CD4-positive, alpha-beta T cell treated with Interleukin-4 for 4 hours (primary cell): ENCODE measurements around the gene ECHDC1.

Experiments used
- DNase-seq: peaks from one replicate; pipeline ENCODE4 v3.0.0-alpha.2; 2020

Gene ECHDC1

GRCh38 chr6:127282184-127282583 is 61.2 kb downstream of the ECHDC1 start:
- no peak for DNase-seq

- no peak for DNase-seq
These were observed 63.6 kb downstream of the ECHDC1 start for GRCh38 chr6:127279815-127280214.

GRCh38 chr6:127277878-127278843 is 65.2 kb downstream of the ECHDC1 start:
- DNase-seq, result no peak

- no peak for DNase-seq
These were observed 67.1 kb downstream of the ECHDC1 start for GRCh38 chr6:127276331-127276730.

GRCh38 chr6:127273499-127273898 is 69.9 kb downstream of the ECHDC1 start:
- no peak for DNase-seq

- no peak for DNase-seq
These were observed 70.8 kb downstream of the ECHDC1 start for GRCh38 chr6:127272576-127272975.

- peak; percentile 37 for DNase-seq
These were observed 75.5 kb downstream of the ECHDC1 start for GRCh38 chr6:127267646-127268625.

- DNase-seq, result peak; percentile 39
These were observed 76.3 kb downstream of the ECHDC1 start for GRCh38 chr6:127266892-127267645.

- DNase-seq, result peak; percentile 68
These were observed 77.1 kb downstream of the ECHDC1 start, which contains the start of gene RNF146 for GRCh38 chr6:127266178-127266891. TSS of gene RNF146 (plus strand) at chr6:127266864. CDS start at chr6:127280339, 13,475 bp downstream.

GRCh38 chr6:127263481-127263880 is 79.9 kb downstream of the ECHDC1 start:
- no peak for DNase-seq

- DNase-seq, result no peak
These were observed 80.5 kb downstream of the ECHDC1 start for GRCh38 chr6:127262896-127263295.

- no peak for DNase-seq
These were observed 88.1 kb downstream of the ECHDC1 start for GRCh38 chr6:127255286-127255685.

- DNase-seq, result no peak
These were observed 93.8 kb downstream of the ECHDC1 start for GRCh38 chr6:127249621-127250020.

GRCh38 chr6:127247114-127248096 is 96.0 kb downstream of the ECHDC1 start:
- no peak for DNase-seq

- no peak for DNase-seq
These were observed 99.9 kb downstream of the ECHDC1 start for GRCh38 chr6:127243501-127243900.
